PC-3 (cell line): ENCODE results near the gene MRPS34. TPM values are rescaled to one million over a fixed set of nuclear protein-coding genes. Genes with fewer than 3 reads are reported as not detected.

Experiments used
- ATAC-seq: fragments of 200-7000 bp; cut with Tn5 transposase; 2 replicates; pipeline ENCODE4 v1.9.1; 2020; ENCODE audit warnings: mild to moderate bottlenecking, moderate library complexity
- BruUV-seq: library from RNA; stranded (reverse); fragments of 400-500 nt; replicated peaks from 2 replicates; lab custom pipeline; 2021; lab: Mats Ljungman, UMichigan
- CTCF ChIA-PET: fragments of 300-600 bp; sonication (Branson Sonifier 250); formaldehyde crosslinking; loops from one replicate; lab custom pipeline; 2022; ENCODE audit warnings: antibody characterized with exemption; lab: Charles Lee
- POLR2A ChIA-PET: fragments of 300-600 bp; sonication (Branson Sonifier 250); formaldehyde crosslinking; loops from one replicate; lab custom pipeline; 2022; ENCODE audit warnings: antibody characterized with exemption; ENCODE audit not compliant: unreplicated experiment; lab: Charles Lee
- DNase-seq: peaks from one replicate; pipeline ENCODE4 v3.0.0-alpha.2; 2015
- H2AFZ ChIP-seq: fragments of 300-600 bp; sonication (generic); 2 replicates; pipeline ENCODE4 v1.6.0; 2016; ENCODE audit warnings: antibody characterized with exemption, low read length
- H3F3A ChIP-seq: fragments of 300-600 bp; sonication (generic); one replicate; pipeline ENCODE4 v1.6.0; 2017; ENCODE audit warnings: antibody characterized with exemption, low read length, control low read depth, mild to moderate bottlenecking; ENCODE audit not compliant: unreplicated experiment
- H3K27ac ChIP-seq: fragments of 300-600 bp; sonication (generic); 2 replicates; pipeline ENCODE4 v1.5.1; 2016; ENCODE audit warnings: mild to moderate bottlenecking, low read length
- H3K27me3 ChIP-seq: fragments of 300-600 bp; sonication (generic); 2 replicates; pipeline ENCODE4 v1.6.1; 2016; ENCODE audit warnings: low read length, mixed read lengths
- H3K36me3 ChIP-seq: fragments of 300-600 bp; sonication (generic); 2 replicates; pipeline ENCODE4 v1.6.1; 2016; ENCODE audit warnings: low read depth, mixed run types, low read length, mixed read lengths
- H3K4me1 ChIP-seq: fragments of 300-600 bp; sonication (generic); 2 replicates; pipeline ENCODE4 v1.5.1; 2016; ENCODE audit warnings: low read length; ENCODE audit not compliant: insufficient read depth
- H3K4me2 ChIP-seq: fragments of 300-600 bp; sonication (generic); 2 replicates; pipeline ENCODE4 v1.6.0; 2016; ENCODE audit warnings: low read length
- H3K4me3 ChIP-seq: fragments of 300-600 bp; sonication (generic); 2 replicates; pipeline ENCODE4 v1.5.1; 2016; ENCODE audit warnings: mild to moderate bottlenecking, low read length, mixed read lengths
- H3K79me2 ChIP-seq: fragments of 300-600 bp; sonication (generic); 2 replicates; pipeline ENCODE4 v1.6.1; 2017; ENCODE audit warnings: low read length, mixed read lengths
- H3K9ac ChIP-seq: fragments of 300-600 bp; sonication (generic); 2 replicates; pipeline ENCODE4 v1.6.0; 2016; ENCODE audit warnings: mild to moderate bottlenecking, low read length
- H3K9me2 ChIP-seq: fragments of 300-600 bp; sonication (generic); replicated peaks from 2 replicates; pipeline ENCODE4 v1.6.1; 2016; ENCODE audit warnings: mixed run types, low read length, mixed read lengths
- H3K9me3 ChIP-seq: fragments of 300-600 bp; sonication (generic); 2 replicates; pipeline ENCODE4 v1.6.1; 2016; ENCODE audit warnings: low read length, mixed read lengths
- H4K20me1 ChIP-seq: fragments of 300-600 bp; sonication (generic); 2 replicates; pipeline ENCODE4 v1.6.1; 2016; ENCODE audit warnings: low read length, mixed read lengths
- CTCF ChIP-seq: fragments of 300-600 bp; sonication (generic); conservative IDR thresholded peaks from 2 replicates; pipeline ENCODE4 v1.5.1; 2017; ENCODE audit warnings: antibody characterized with exemption, low read depth, mild to moderate bottlenecking, low read length
- EZH2 ChIP-seq: fragments of 300-600 bp; sonication (generic); IDR thresholded peaks from one replicate; pipeline ENCODE4 v1.6.1; 2017; ENCODE audit warnings: antibody characterized with exemption, mild to moderate bottlenecking, low read length; ENCODE audit not compliant: unreplicated experiment
- EZH2phosphoT487 ChIP-seq: fragments of 300-600 bp; sonication (generic); IDR thresholded peaks from 2 replicates; pipeline ENCODE4 v1.6.1; 2018; ENCODE audit warnings: mild to moderate bottlenecking, antibody characterized with exemption, low read length, borderline replicate concordance
- intact Hi-C: fragments of 100-400 bp; cut with micrococcal nuclease; formaldehyde crosslinking; loops from 2 replicates; pipeline ENCODE4 v1.9.0; 2023
- total RNA-seq: library from RNA; depleted of rRNA; stranded (reverse); fragments of >200 nt; gene quantifications from 2 replicates; pipeline ENCODE4 v1.2.3, GENCODE V29; 2014

The MRPS34 gene
- total RNA-seq, 1 experiment from 2014 or later = 248 TPM

- no peaks in the 10 kb centered on the region for H4K20me1 ChIP-seq
- ATAC-seq = no peak
- no peak overlapping the region for H3K4me3 ChIP-seq
- no peaks in the 10 kb centered on the region for H3K36me3 ChIP-seq
- H3K9ac ChIP-seq = no peak overlapping the region
- no peak overlapping the region for H3K27ac ChIP-seq
- intact Hi-C loops = no loop called here
- no peaks in the 10 kb centered on the region for H3K79me2 ChIP-seq
- no peaks in the 10 kb centered on the region for H3K9me3 ChIP-seq
- no peak for DNase-seq
- H2AFZ ChIP-seq = no peak overlapping the region
- H3K27me3 ChIP-seq = no peaks in the 10 kb centered on the region
- H3K4me1 ChIP-seq = no peaks in the 10 kb centered on the region
- CTCF ChIA-PET = no interaction called here
- H3K4me2 ChIP-seq = no peak overlapping the region
- no peaks in the 10 kb centered on the region for H3K9me2 ChIP-seq
- BruUV-seq = no TSS peak
- no peaks in the 10 kb centered on the region for H3F3A ChIP-seq
- no peak for TF ChIP-seq CTCF
- TF ChIP-seq EZH2phosphoT487 = no peak
- TF ChIP-seq EZH2 = no peak
- POLR2A ChIA-PET = no interaction called here
These were observed 32.0 kb downstream of the MRPS34 start for GRCh38 chr16:1740781-1741490.

GRCh38 chr16:1740234-1740633, 32.7 kb downstream of the MRPS34 start:
- DNase-seq (no peak), ATAC-seq (no peak)
- Histone ChIP-seq H3K9ac (no peak overlapping the region), H3K9me2 (no peaks in the 10 kb centered on the region), H3K36me3 (no peaks in the 10 kb centered on the region), H3K4me3 (no peak overlapping the region), H3K4me1 (no peaks in the 10 kb centered on the region), H3K79me2 (no peaks in the 10 kb centered on the region), H4K20me1 (no peaks in the 10 kb centered on the region), H3K27ac (no peak overlapping the region), H2AFZ (no peak overlapping the region), H3K9me3 (no peaks in the 10 kb centered on the region), H3K4me2 (no peak overlapping the region), H3K27me3 (no peaks in the 10 kb centered on the region), H3F3A (no peaks in the 10 kb centered on the region)
- POLR2A ChIA-PET = no interaction called here
- no TSS peak for BruUV-seq
- intact Hi-C loops = no loop called here
- CTCF ChIA-PET = no interaction called here
- no peak for TF ChIP-seq EZH2phosphoT487
- no peak for TF ChIP-seq EZH2
- no peak for TF ChIP-seq CTCF

DNA sequence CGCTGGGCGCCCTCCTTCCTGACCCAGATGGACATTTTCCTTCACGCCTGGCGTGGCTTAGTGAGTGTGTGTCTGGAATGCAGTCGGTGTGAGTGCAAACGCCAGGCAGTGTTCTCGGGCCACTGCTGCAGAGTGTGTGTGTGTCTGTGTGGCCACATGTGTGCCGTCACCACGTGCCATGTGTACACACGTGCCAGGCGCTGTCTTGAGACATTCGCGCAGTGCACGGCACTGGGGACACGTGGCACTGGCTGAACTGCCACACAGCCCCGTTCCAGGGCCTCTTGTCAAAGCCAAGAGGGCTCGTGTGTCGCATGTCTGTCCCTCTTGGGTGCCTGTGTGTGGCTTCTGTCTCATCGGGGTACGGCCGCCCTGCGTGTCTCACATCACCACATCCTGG, 38.1 kb downstream of the MRPS34 start:
- Histone ChIP-seq H3F3A (no peaks in the 10 kb centered on the region), H3K79me2 (no peaks in the 10 kb centered on the region), H3K9me3 (no peaks in the 10 kb centered on the region), H3K4me3 (no peak overlapping the region), H3K4me2 (no peak overlapping the region), H3K27ac (no peak overlapping the region), H4K20me1 (no peaks in the 10 kb centered on the region), H3K36me3 (peaks cover 4% of the 10 kb centered on the region), H3K9ac (no peak overlapping the region), H3K9me2 (no peaks in the 10 kb centered on the region), H3K27me3 (no peaks in the 10 kb centered on the region), H3K4me1 (no peaks in the 10 kb centered on the region), H2AFZ (no peak overlapping the region)
- BruUV-seq = no TSS peak
- DNase-seq (no peak), ATAC-seq (no peak)
- TF ChIP-seq CTCF (no peak), EZH2phosphoT487 (no peak)
- intact Hi-C loops = no loop called here
- CTCF ChIA-PET = no interaction called here
- POLR2A ChIA-PET = no interaction called here
